ENCODE results near the gene E4F1.

DNA sequence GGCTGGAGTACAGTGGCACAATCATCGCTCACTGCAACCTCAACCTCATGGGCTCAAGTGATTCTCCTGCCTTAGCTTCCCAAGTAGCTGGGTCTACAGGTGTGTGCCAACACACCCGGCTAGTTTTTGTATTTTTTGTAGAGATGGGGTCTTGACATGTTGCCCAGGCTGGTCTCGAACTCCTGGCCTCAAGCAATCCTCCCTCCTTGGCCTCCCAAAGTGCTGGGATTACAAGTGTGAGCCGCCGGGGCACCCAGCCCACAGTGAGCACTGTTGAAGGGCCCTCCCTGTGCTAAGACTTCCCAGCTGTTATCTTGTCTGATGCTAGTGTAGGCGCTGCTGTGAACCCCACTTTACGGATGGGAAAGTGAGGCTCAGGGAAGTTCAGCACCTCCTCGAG, 35.0 kb upstream of the E4F1 start:
- TF ChIP-seq, protein P1, sequence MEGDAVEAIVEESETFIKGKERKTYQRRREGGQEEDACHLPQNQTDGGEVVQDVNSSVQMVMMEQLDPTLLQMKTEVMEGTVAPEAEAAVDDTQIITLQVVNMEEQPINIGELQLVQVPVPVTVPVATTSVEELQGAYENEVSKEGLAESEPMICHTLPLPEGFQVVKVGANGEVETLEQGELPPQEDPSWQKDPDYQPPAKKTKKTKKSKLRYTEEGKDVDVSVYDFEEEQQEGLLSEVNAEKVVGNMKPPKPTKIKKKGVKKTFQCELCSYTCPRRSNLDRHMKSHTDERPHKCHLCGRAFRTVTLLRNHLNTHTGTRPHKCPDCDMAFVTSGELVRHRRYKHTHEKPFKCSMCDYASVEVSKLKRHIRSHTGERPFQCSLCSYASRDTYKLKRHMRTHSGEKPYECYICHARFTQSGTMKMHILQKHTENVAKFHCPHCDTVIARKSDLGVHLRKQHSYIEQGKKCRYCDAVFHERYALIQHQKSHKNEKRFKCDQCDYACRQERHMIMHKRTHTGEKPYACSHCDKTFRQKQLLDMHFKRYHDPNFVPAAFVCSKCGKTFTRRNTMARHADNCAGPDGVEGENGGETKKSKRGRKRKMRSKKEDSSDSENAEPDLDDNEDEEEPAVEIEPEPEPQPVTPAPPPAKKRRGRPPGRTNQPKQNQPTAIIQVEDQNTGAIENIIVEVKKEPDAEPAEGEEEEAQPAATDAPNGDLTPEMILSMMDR (conservative IDR thresholded peaks at IDR 0.05 in 1 of 2, IDR thresholded peaks at IDR 0.05 in 1 of 2; ENCODE audit: extremely low read depth in 1 of 2, insufficient read depth in 1 of 2, low read depth in 1 of 2, low read length in 2 of 2) = no peak
- no peak for TF ChIP-seq EZH2 (IDR thresholded peaks at IDR 0.05; ENCODE audit: borderline replicate concordance, low read length)
